Measurements from ENCODE around the gene CCDC188. TPM values are rescaled to one million over a fixed set of nuclear protein-coding genes. Genes with fewer than 3 reads are reported as not detected.

Gene CCDC188
- total and polyA plus RNA-seq, 9 of the 15 experiments (the other 6 are each of a cell fraction or from before 2014, with no cell fraction given): not detected

DNA sequence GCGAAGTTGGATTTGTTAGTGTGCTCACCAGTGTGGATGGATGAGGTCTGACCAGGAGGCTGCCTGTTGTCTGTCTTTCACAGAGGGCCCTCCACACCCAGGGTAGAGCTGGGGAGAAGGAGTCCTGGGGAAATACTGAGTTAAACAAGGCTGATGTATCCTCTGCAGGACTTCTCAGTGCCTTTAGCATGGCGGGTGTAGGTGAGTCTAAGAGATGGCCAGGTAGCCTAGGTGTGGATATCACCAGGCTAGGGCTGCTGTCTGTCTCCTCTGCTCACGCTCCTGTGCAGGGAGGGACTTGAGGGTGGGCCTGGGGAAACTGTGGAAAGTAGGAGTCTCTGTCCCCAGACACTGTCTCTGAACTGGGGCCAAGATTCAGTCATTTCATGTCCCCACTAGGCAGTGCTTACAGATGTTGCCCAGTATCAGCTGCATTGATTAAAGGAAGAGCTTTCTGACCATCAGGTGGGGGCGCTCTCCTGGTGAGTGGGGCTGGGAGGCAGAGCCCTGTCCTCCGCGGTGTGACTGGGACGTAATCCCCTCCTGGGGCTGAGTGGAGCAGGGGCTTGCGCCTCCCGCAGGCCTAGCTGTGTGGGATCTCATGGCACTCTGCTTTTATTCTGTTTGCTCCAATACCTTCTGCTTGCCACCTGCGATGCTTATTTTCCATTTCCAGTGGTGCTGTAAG is 35.5 kb upstream of the CCDC188 start (continued):
- no peak for TF ChIP-seq ZNF717 (CRISPR knock-in tag; IDR thresholded peaks at IDR 0.05)

DNA sequence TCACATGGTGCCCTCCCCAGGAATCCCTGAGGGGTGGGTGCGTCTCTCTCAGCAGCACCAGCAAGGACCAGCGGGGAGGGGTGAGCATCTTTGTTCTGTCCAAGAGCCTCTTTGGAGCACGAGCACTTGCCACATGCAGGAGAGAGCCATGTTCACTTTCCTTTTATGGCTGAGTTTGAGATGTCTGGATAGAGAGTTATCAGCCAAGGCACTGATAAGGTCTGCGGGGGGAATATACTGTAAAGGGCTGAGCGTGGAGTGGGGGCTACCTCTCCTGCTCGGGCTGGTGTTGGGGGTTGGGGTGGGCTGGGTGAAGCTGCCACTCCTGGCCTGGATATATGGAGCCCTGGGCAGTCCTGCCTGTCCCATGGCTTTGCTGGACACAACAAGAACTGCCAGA is 34.9 kb upstream of the CCDC188 start:
- Histone ChIP-seq H3K79me2 (ENCODE audit: control insufficient read depth, insufficient read depth, low read length) (no peaks in the 10 kb centered on the region), H3K4me3 (no peak overlapping the region), H4K20me1 (replicated peaks; ENCODE audit: control insufficient read depth, insufficient read depth, low read length) (peaks cover 28% of the 10 kb centered on the region), H3K9me3 (replicated peaks; ENCODE audit: control insufficient read depth, insufficient read depth, low read depth, low read length) (no peaks in the 10 kb centered on the region), H3K9ac (ENCODE audit: insufficient read depth in 1 of 2, low read depth in 2 of 2, low read length in 2 of 2) (no peak overlapping the region; a peak in 1 of 4 replicates), H3K27me3 (ENCODE audit: control insufficient read depth in 2 of 2, insufficient read depth in 2 of 2, low read length in 2 of 2) (peaks cover 30 to 65% of the 10 kb centered on the region in 2 experiments; a peak in 4 of 5 replicates), H3K36me3 (ENCODE audit: control insufficient read depth, insufficient read depth, low read length) (no peaks in the 10 kb centered on the region), H3K9me1 (ENCODE audit: control insufficient read depth, insufficient read depth, low read length) (no peaks in the 10 kb centered on the region), H3K4me1 (replicated peaks in 1 of 2; ENCODE audit: control insufficient read depth in 2 of 2, insufficient read depth in 2 of 2, low read length in 2 of 2) (peaks cover 0 to 40% of the 10 kb centered on the region in 2 experiments; a peak in 1 of 5 replicates), H3K27ac (ENCODE audit: extremely low read depth, low read depth, low read length) (no peak overlapping the region), H2AFZ (ENCODE audit: low read depth, low read length) (no peak overlapping the region), H3K4me2 (ENCODE audit: insufficient read depth, low read length) (no peak overlapping the region)
- POLR2A ChIA-PET: interaction anchor here (0.6 to 3.6 kb wide), 7 partner anchors 10 to 101 kb away, joined by 3 to 14 read pairs (median 4); no protein-coding TSS in a partner anchor
- DNase-seq (ENCODE audit: extremely low read depth in 1 of 4, low spot score in 3 of 4) (no peak), FAIRE-seq (no peak), ATAC-seq (no peak)
- WGBS (ENCODE audit: insufficient coverage, low coverage, missing lambda C conversion rate): 2% methylated on average over 6 of the region's 6 CpGs
- in situ Hi-C loops (cut with MboI) (no loop called here), intact Hi-C loops (cut with micrococcal nuclease) (no loop called here)
- BruUV-seq (replicated peaks): no TSS peak
- CTCF ChIA-PET (ENCODE audit: low intra/inter-chr PET ratio): interaction anchor here (1.5 kb wide), 1 partner anchor 20 kb away, joined by 4 read pairs; no protein-coding TSS in a partner anchor
- TF ChIP-seq KHSRP (IDR thresholded peaks at IDR 0.05) (no peak), ZNF764 (CRISPR knock-in tag; IDR thresholded peaks at IDR 0.05; ENCODE audit: low read depth) (no peak), IRF2 (CRISPR knock-in tag; IDR thresholded peaks at IDR 0.05) (peak; percentile 0; the same call in 1 of the 2 replicates), TAF7 (tag; IDR thresholded peaks at IDR 0.05) (no peak), DPF2 (IDR thresholded peaks at IDR 0.05) (no peak), ZBTB17 (CRISPR knock-in tag; IDR thresholded peaks at IDR 0.05) (no peak), PYGO2 (tag; IDR thresholded peaks at IDR 0.05) (no peak), ZNF239 (CRISPR knock-in tag; IDR thresholded peaks at IDR 0.05) (peak; percentile 98), PCBP1 (IDR thresholded peaks at IDR 0.05; ENCODE audit: low read depth, low read length, poor library complexity, severe bottlenecking) (no peak), STAT5B (CRISPR knock-in tag; IDR thresholded peaks at IDR 0.05) (no peak), TCF7 (IDR thresholded peaks at IDR 0.05; ENCODE audit: borderline replicate concordance) (no peak)
- TF ChIP-seq, protein P1, sequence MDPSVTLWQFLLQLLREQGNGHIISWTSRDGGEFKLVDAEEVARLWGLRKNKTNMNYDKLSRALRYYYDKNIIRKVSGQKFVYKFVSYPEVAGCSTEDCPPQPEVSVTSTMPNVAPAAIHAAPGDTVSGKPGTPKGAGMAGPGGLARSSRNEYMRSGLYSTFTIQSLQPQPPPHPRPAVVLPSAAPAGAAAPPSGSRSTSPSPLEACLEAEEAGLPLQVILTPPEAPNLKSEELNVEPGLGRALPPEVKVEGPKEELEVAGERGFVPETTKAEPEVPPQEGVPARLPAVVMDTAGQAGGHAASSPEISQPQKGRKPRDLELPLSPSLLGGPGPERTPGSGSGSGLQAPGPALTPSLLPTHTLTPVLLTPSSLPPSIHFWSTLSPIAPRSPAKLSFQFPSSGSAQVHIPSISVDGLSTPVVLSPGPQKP (CRISPR knock-in tag; IDR thresholded peaks at IDR 0.05): 0 out of 2 replicates have a peak, but pooled peaks have one; percentile 43
- TF ChIP-seq, protein P2, sequence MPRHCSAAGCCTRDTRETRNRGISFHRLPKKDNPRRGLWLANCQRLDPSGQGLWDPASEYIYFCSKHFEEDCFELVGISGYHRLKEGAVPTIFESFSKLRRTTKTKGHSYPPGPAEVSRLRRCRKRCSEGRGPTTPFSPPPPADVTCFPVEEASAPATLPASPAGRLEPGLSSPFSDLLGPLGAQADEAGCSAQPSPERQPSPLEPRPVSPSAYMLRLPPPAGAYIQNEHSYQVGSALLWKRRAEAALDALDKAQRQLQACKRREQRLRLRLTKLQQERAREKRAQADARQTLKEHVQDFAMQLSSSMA (CRISPR knock-in tag; IDR thresholded peaks at IDR 0.05): no peak
- TF ChIP-seq, protein P3, sequence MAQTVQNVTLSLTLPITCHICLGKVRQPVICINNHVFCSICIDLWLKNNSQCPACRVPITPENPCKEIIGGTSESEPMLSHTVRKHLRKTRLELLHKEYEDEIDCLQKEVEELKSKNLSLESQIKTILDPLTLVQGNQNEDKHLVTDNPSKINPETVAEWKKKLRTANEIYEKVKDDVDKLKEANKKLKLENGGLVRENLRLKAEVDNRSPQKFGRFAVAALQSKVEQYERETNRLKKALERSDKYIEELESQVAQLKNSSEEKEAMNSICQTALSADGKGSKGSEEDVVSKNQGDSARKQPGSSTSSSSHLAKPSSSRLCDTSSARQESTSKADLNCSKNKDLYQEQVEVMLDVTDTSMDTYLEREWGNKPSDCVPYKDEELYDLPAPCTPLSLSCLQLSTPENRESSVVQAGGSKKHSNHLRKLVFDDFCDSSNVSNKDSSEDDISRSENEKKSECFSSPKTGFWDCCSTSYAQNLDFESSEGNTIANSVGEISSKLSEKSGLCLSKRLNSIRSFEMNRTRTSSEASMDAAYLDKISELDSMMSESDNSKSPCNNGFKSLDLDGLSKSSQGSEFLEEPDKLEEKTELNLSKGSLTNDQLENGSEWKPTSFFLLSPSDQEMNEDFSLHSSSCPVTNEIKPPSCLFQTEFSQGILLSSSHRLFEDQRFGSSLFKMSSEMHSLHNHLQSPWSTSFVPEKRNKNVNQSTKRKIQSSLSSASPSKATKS (CRISPR knock-in tag; IDR thresholded peaks at IDR 0.05): no peak
- TF ChIP-seq, protein P4, sequence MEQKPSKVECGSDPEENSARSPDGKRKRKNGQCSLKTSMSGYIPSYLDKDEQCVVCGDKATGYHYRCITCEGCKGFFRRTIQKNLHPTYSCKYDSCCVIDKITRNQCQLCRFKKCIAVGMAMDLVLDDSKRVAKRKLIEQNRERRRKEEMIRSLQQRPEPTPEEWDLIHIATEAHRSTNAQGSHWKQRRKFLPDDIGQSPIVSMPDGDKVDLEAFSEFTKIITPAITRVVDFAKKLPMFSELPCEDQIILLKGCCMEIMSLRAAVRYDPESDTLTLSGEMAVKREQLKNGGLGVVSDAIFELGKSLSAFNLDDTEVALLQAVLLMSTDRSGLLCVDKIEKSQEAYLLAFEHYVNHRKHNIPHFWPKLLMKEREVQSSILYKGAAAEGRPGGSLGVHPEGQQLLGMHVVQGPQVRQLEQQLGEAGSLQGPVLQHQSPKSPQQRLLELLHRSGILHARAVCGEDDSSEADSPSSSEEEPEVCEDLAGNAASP (IDR thresholded peaks at IDR 0.05): no peak
